Measurements from ENCODE around the gene CPT1A. TPM values are rescaled to one million over a fixed set of nuclear protein-coding genes. Genes with fewer than 3 reads are reported as not detected.

CPT1A gene
- polyA plus RNA-seq, 1 donor (not counting 4 experiments of a cell fraction or from before 2014, with no cell fraction given): 12.9 TPM

- peaks cover 3% of the 10 kb centered on the region for H3K27me3 ChIP-seq (ENCODE audit: control insufficient read depth, extremely low read depth, insufficient read depth, low read length)
- no peak overlapping the region for H3K4me2 ChIP-seq (ENCODE audit: control insufficient read depth, extremely low read depth, insufficient read depth, low read depth, low read length)
- no peaks in the 10 kb centered on the region for H3K79me2 ChIP-seq (ENCODE audit: control insufficient read depth, insufficient read depth, low read length)
- no peak overlapping the region for H3K9ac ChIP-seq (ENCODE audit: control insufficient read depth, extremely low read depth, insufficient read depth, low read length)
- FAIRE-seq: no peak
- no peaks in the 10 kb centered on the region for H4K20me1 ChIP-seq (ENCODE audit: control insufficient read depth, extremely low read depth, insufficient read depth, low read length)
- no peak overlapping the region for H3K27ac ChIP-seq (ENCODE audit: control insufficient read depth, insufficient read depth, low read length)
- H3K36me3 ChIP-seq (ENCODE audit: control insufficient read depth in 2 of 2, extremely low read depth in 1 of 2, insufficient read depth in 2 of 2, low read length in 2 of 2): peaks cover 0 to 2% of the 10 kb centered on the region in 2 experiments
- no peak overlapping the region for H3K4me3 ChIP-seq (ENCODE audit: control insufficient read depth in 2 of 3, extremely low read depth in 1 of 3, insufficient read depth in 2 of 3, low read depth in 1 of 3, low read length in 3 of 3)
- H3K4me1 ChIP-seq (ENCODE audit: control insufficient read depth, extremely low read depth, insufficient read depth, low read length): no peaks in the 10 kb centered on the region
- no peaks in the 10 kb centered on the region for H3K9me3 ChIP-seq (ENCODE audit: control insufficient read depth, low read depth, low read length)
- TF ChIP-seq, protein P1, sequence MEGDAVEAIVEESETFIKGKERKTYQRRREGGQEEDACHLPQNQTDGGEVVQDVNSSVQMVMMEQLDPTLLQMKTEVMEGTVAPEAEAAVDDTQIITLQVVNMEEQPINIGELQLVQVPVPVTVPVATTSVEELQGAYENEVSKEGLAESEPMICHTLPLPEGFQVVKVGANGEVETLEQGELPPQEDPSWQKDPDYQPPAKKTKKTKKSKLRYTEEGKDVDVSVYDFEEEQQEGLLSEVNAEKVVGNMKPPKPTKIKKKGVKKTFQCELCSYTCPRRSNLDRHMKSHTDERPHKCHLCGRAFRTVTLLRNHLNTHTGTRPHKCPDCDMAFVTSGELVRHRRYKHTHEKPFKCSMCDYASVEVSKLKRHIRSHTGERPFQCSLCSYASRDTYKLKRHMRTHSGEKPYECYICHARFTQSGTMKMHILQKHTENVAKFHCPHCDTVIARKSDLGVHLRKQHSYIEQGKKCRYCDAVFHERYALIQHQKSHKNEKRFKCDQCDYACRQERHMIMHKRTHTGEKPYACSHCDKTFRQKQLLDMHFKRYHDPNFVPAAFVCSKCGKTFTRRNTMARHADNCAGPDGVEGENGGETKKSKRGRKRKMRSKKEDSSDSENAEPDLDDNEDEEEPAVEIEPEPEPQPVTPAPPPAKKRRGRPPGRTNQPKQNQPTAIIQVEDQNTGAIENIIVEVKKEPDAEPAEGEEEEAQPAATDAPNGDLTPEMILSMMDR (optimal IDR thresholded peaks at IDR 0.05 in 1 of 3, IDR thresholded peaks at IDR 0.05 in 1 of 3, conservative IDR thresholded peaks at IDR 0.05 in 1 of 3; ENCODE audit: extremely low read depth in 1 of 3, insufficient read depth in 2 of 3, low read length in 3 of 3): no peak
- TF ChIP-seq EZH2 (IDR thresholded peaks at IDR 0.05; ENCODE audit: low read length): no peak
- dilution Hi-C loops (cut with MboI; ENCODE audit: extremely low pct_ligation_motif_present, low sequenced_read_pairs): no loop called here
- no peaks in the 10 kb centered on the region for H3K9me1 ChIP-seq (ENCODE audit: control insufficient read depth, extremely low read depth, insufficient read depth, low read length)
- no peak overlapping the region for H2AFZ ChIP-seq (ENCODE audit: control insufficient read depth, low read length)
- no peak for DNase-seq (ENCODE audit: low read depth, low spot score)
Measured at GRCh38 chr11:68735125-68735524, 106.6 kb downstream of the CPT1A start.

DNA sequence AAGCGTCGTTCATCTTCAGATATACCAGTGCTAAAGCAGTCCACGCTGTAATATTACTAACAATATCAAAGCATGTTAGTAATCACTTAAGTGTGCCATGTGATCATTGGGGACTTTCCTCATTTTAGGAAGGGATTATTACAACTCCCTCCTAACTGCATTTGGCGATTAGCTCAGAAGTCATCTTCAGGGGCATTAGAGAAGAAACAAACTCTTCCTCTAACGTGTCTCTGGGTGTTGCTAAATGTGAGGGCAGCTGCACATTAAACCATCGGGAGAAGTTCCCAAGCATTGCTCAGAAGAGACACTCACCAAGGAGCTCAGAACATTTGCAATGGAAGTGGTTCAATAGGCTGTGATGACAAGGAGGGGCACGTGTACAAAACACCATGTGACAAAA is 107.6 kb downstream of the CPT1A start:
- Histone ChIP-seq H3K9me1 (ENCODE audit: control insufficient read depth, extremely low read depth, insufficient read depth, low read length) (no peaks in the 10 kb centered on the region), H3K27ac (ENCODE audit: control insufficient read depth, insufficient read depth, low read length) (no peak overlapping the region), H3K27me3 (ENCODE audit: control insufficient read depth, extremely low read depth, insufficient read depth, low read length) (peaks cover 3% of the 10 kb centered on the region), H2AFZ (ENCODE audit: control insufficient read depth, low read length) (no peak overlapping the region), H3K9me3 (ENCODE audit: control insufficient read depth, low read depth, low read length) (no peaks in the 10 kb centered on the region), H3K4me2 (ENCODE audit: control insufficient read depth, extremely low read depth, insufficient read depth, low read depth, low read length) (no peak overlapping the region), H3K4me3 (ENCODE audit: control insufficient read depth in 2 of 3, extremely low read depth in 1 of 3, insufficient read depth in 2 of 3, low read depth in 1 of 3, low read length in 3 of 3) (no peak overlapping the region), H3K36me3 (ENCODE audit: control insufficient read depth in 2 of 2, extremely low read depth in 1 of 2, insufficient read depth in 2 of 2, low read length in 2 of 2) (peaks cover 0 to 2% of the 10 kb centered on the region in 2 experiments), H3K4me1 (ENCODE audit: control insufficient read depth, extremely low read depth, insufficient read depth, low read length) (no peaks in the 10 kb centered on the region), H3K9ac (ENCODE audit: control insufficient read depth, extremely low read depth, insufficient read depth, low read length) (no peak overlapping the region), H4K20me1 (ENCODE audit: control insufficient read depth, extremely low read depth, insufficient read depth, low read length) (no peaks in the 10 kb centered on the region), H3K79me2 (ENCODE audit: control insufficient read depth, insufficient read depth, low read length) (no peaks in the 10 kb centered on the region)
- dilution Hi-C loops (cut with MboI; ENCODE audit: extremely low pct_ligation_motif_present, low sequenced_read_pairs): no loop called here
- DNase-seq (ENCODE audit: low read depth, low spot score) (no peak), FAIRE-seq (no peak)
- TF ChIP-seq EZH2 (IDR thresholded peaks at IDR 0.05; ENCODE audit: low read length): no peak
- TF ChIP-seq, protein P1 (optimal IDR thresholded peaks at IDR 0.05 in 1 of 3, IDR thresholded peaks at IDR 0.05 in 1 of 3, conservative IDR thresholded peaks at IDR 0.05 in 1 of 3; ENCODE audit: extremely low read depth in 1 of 3, insufficient read depth in 2 of 3, low read length in 3 of 3): no peak
